HG02642 (cell line): ENCODE measurements around the gene NANOG.
"Not testable (repeated sequence)": the region's sequence is repeated elsewhere in the genome, so short reads cannot be mapped to it uniquely, and the experiment has no call there.

Source experiments
- ATAC-seq: cut with Tn5 transposase; IDR thresholded peaks from one replicate; pipeline ENCODE4 v1.9.1; 2021; ENCODE audit warnings: mild to moderate bottlenecking; ENCODE audit not compliant: unreplicated experiment, poor library complexity

NANOG gene

DNA sequence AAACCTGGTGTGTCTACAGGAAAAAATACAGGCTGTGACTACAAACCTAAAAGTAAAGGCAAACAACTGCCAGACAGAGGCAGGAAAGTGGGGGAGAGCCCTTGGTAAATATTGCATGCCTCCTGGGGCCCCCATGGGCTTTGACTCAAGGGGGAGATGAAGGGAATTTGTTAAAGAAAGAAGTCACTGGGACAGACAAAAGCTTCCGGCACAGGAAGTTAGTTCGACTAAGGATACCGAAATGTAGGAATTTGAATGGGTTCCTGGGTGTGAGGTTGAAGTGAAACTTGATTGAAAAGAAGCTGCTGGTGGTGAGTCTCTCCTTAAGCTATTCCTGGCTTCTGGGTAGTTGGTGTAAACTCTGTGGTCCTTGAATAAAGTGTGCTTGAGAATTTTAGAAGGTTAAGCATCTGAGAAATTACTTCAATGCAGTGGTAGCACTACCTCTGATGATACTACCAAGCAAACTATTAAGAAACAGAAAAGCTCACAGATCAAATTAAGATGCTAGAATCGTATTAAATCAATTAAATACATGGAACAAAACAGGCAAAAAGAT is 9.6 kb downstream of the NANOG start:
- not testable (repeated sequence) for ATAC-seq

GRCh38 chr12:7801460-7801859 is 12.3 kb downstream of the NANOG start:
- no peak for ATAC-seq

- not testable (repeated sequence) for ATAC-seq
Measured at GRCh38 chr12:7806319-7806718, 17.1 kb downstream of the NANOG start.

GRCh38 chr12:7806863-7807487 is 17.8 kb downstream of the NANOG start:
- no peak for ATAC-seq

GRCh38 chr12:7825754-7826153 is 36.6 kb downstream of the NANOG start:
- ATAC-seq: not testable (repeated sequence)

GRCh38 chr12:7829737-7830136 is 40.5 kb downstream of the NANOG start:
- not testable (repeated sequence) for ATAC-seq

GRCh38 chr12:7832059-7832696 is 43.0 kb downstream of the NANOG start:
- no peak for ATAC-seq

DNA sequence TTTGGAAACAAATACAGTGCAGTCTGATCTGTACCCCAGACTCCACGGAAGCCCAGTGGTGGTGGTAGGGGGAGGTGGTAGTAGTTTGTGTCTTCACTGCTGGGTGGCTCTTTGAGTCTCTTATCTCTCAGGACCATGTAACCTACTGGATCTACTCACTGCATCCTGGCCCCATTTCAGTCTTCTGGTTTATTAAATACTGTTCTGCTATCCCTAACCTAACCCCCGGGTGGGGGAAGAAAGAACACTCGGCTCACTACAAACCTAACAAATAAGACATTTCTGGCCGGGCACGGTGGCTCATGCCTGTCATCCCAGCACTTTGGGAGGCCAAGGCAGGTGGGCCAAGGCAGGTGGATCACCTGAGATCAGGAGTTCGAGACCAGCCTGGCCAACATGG is 44.0 kb downstream of the NANOG start:
- not testable (repeated sequence) for ATAC-seq

DNA sequence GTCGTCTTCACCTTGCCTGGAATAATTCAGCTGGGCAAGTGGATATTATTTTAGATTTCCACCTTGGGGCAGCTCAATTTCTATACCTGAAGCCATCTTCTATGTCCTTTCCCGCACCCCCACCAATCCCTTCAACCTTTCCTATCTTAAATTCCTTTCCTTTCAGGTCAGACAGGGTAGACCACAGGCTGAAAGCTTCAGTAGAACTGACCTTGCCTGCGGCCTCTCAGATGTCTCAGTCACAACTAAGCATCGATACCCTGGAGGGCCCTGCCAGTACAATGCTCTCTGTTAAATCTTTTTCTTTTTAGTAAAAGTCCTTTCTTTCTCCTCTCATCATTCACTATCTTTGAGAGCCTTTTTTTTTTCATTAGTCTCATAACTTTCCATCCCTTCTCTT is 44.6 kb downstream of the NANOG start:
- ATAC-seq: no peak

GRCh38 chr12:7834701-7835100 is 45.5 kb downstream of the NANOG start:
- ATAC-seq: no peak

DNA sequence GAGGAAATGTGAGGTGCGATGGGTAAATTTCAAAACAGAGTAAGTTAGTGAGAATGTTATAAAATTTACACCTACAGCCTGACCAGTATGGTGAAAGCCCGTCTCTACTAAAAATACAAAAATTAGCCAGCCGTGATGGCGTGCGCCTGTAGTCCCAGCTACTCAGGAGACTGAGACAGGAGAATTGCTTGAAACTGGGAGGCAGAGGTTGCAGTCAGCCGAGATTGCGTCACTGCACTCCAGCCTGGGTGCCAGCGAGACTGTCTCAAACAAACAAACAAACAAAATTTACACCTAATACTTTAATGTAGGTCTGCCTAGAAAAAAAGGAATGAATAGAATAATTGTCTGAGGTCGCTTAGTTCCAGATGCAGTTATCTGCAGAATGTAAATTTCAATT is 45.9 kb downstream of the NANOG start:
- ATAC-seq: no peak

- no peak for ATAC-seq
Measured at GRCh38 chr12:7835766-7836165, 46.6 kb downstream of the NANOG start.

DNA sequence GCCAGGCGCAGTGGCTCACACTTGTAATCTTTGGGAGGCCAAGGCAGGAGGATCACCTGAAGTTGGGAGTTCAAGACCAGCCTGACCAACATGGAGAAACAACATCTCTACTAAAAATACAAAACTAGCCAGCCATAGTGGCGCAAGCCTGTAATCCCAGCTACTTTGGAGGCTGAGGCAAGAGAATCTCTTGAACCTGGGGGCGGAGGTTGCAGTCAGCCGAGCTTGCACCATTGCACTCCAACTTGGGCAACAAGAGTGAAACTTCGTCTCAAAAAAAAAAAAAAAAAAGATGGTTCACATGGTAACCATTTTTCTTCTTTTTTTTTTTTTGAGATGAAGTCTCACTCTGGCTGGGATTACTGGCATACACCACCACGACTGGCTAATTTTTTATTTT is 48.2 kb downstream of the NANOG start:
- ATAC-seq: no peak

- not testable (repeated sequence) for ATAC-seq
Measured at GRCh38 chr12:7839226-7839625, 50.0 kb downstream of the NANOG start.

- not testable (repeated sequence) for ATAC-seq
Measured at GRCh38 chr12:7839848-7840247, 50.6 kb downstream of the NANOG start.

GRCh38 chr12:7842444-7842843 is 53.2 kb downstream of the NANOG start:
- ATAC-seq: not testable (repeated sequence)

DNA sequence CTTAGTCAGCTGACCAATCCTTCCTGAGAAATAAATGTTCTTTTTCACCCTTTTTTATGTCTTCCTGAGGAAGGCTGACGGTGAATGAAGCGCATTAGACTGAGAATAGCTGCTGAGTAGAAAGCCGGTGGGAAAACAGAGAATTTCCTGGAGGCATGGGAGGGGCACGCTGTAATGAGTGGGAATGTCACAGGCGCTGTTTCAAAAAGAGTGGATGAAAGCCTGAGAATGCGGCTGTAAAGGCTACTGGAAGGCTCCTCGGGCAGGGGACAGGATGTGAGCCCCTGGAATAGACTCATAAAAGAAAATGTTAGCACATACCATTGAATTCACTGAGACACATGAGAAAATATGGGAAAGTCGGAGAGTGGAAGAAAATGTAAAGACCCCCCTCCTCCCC is 53.9 kb downstream of the NANOG start:
- ATAC-seq: not testable (repeated sequence)

GRCh38 chr12:7843583-7843982 is 54.4 kb downstream of the NANOG start:
- ATAC-seq: not testable (repeated sequence)

DNA sequence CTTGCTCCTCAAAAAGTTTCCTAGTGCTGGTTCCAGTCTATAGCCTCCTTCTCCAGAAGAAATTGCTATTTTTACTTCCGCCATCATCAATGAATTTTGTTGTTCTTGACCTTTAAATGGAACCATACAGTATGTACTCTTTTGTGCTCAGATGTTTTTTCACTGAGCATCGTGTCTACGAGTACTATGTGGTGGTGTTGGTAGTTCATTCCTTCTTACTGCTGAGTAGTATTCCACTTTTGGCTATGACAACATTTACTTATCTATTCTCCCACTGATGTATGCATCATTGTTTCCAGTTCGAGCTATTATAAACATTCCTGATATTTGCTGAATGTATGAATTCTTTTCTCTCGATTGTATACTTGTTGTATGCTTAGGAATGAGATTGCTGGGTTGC is 54.9 kb downstream of the NANOG start:
- ATAC-seq: no peak

GRCh38 chr12:7847226-7848097 is 58.3 kb downstream of the NANOG start:
- ATAC-seq: not testable (repeated sequence)

GRCh38 chr12:7848098-7848422 is 58.9 kb downstream of the NANOG start:
- ATAC-seq: not testable (repeated sequence)
